PC-3 (cell line): ENCODE data around the gene TXNDC11. TPM values are rescaled to one million over a fixed set of nuclear protein-coding genes. Genes with fewer than 3 reads are reported as not detected.

Experiments
- ATAC-seq: fragments of 200-7000 bp; cut with Tn5 transposase; 2 replicates; pipeline ENCODE4 v1.9.1; 2020; ENCODE audit warnings: mild to moderate bottlenecking, moderate library complexity
- BruUV-seq: library from RNA; stranded (reverse); fragments of 400-500 nt; replicated peaks from 2 replicates; lab custom pipeline; 2021; lab: Mats Ljungman, UMichigan
- CTCF ChIA-PET: fragments of 300-600 bp; sonication (Branson Sonifier 250); formaldehyde crosslinking; loops from one replicate; lab custom pipeline; 2022; ENCODE audit warnings: antibody characterized with exemption; lab: Charles Lee
- POLR2A ChIA-PET: fragments of 300-600 bp; sonication (Branson Sonifier 250); formaldehyde crosslinking; loops from one replicate; lab custom pipeline; 2022; ENCODE audit warnings: antibody characterized with exemption; ENCODE audit not compliant: unreplicated experiment; lab: Charles Lee
- DNase-seq: peaks from one replicate; pipeline ENCODE4 v3.0.0-alpha.2; 2015
- H2AFZ ChIP-seq: fragments of 300-600 bp; sonication (generic); 2 replicates; pipeline ENCODE4 v1.6.0; 2016; ENCODE audit warnings: antibody characterized with exemption, low read length
- H3F3A ChIP-seq: fragments of 300-600 bp; sonication (generic); one replicate; pipeline ENCODE4 v1.6.0; 2017; ENCODE audit warnings: antibody characterized with exemption, low read length, control low read depth, mild to moderate bottlenecking; ENCODE audit not compliant: unreplicated experiment
- H3K27ac ChIP-seq: fragments of 300-600 bp; sonication (generic); 2 replicates; pipeline ENCODE4 v1.5.1; 2016; ENCODE audit warnings: mild to moderate bottlenecking, low read length
- H3K27me3 ChIP-seq: fragments of 300-600 bp; sonication (generic); 2 replicates; pipeline ENCODE4 v1.6.1; 2016; ENCODE audit warnings: low read length, mixed read lengths
- H3K36me3 ChIP-seq: fragments of 300-600 bp; sonication (generic); 2 replicates; pipeline ENCODE4 v1.6.1; 2016; ENCODE audit warnings: low read depth, mixed run types, low read length, mixed read lengths
- H3K4me1 ChIP-seq: fragments of 300-600 bp; sonication (generic); 2 replicates; pipeline ENCODE4 v1.5.1; 2016; ENCODE audit warnings: low read length; ENCODE audit not compliant: insufficient read depth
- H3K4me2 ChIP-seq: fragments of 300-600 bp; sonication (generic); 2 replicates; pipeline ENCODE4 v1.6.0; 2016; ENCODE audit warnings: low read length
- H3K4me3 ChIP-seq: fragments of 300-600 bp; sonication (generic); 2 replicates; pipeline ENCODE4 v1.5.1; 2016; ENCODE audit warnings: mild to moderate bottlenecking, low read length, mixed read lengths
- H3K79me2 ChIP-seq: fragments of 300-600 bp; sonication (generic); 2 replicates; pipeline ENCODE4 v1.6.1; 2017; ENCODE audit warnings: low read length, mixed read lengths
- H3K9ac ChIP-seq: fragments of 300-600 bp; sonication (generic); 2 replicates; pipeline ENCODE4 v1.6.0; 2016; ENCODE audit warnings: mild to moderate bottlenecking, low read length
- H3K9me2 ChIP-seq: fragments of 300-600 bp; sonication (generic); replicated peaks from 2 replicates; pipeline ENCODE4 v1.6.1; 2016; ENCODE audit warnings: mixed run types, low read length, mixed read lengths
- H3K9me3 ChIP-seq: fragments of 300-600 bp; sonication (generic); 2 replicates; pipeline ENCODE4 v1.6.1; 2016; ENCODE audit warnings: low read length, mixed read lengths
- H4K20me1 ChIP-seq: fragments of 300-600 bp; sonication (generic); 2 replicates; pipeline ENCODE4 v1.6.1; 2016; ENCODE audit warnings: low read length, mixed read lengths
- CTCF ChIP-seq: fragments of 300-600 bp; sonication (generic); conservative IDR thresholded peaks from 2 replicates; pipeline ENCODE4 v1.5.1; 2017; ENCODE audit warnings: antibody characterized with exemption, low read depth, mild to moderate bottlenecking, low read length
- EZH2 ChIP-seq: fragments of 300-600 bp; sonication (generic); IDR thresholded peaks from one replicate; pipeline ENCODE4 v1.6.1; 2017; ENCODE audit warnings: antibody characterized with exemption, mild to moderate bottlenecking, low read length; ENCODE audit not compliant: unreplicated experiment
- EZH2phosphoT487 ChIP-seq: fragments of 300-600 bp; sonication (generic); IDR thresholded peaks from 2 replicates; pipeline ENCODE4 v1.6.1; 2018; ENCODE audit warnings: mild to moderate bottlenecking, antibody characterized with exemption, low read length, borderline replicate concordance
- intact Hi-C: fragments of 100-400 bp; cut with micrococcal nuclease; formaldehyde crosslinking; loops from 2 replicates; pipeline ENCODE4 v1.9.0; 2023
- total RNA-seq: library from RNA; depleted of rRNA; stranded (reverse); fragments of >200 nt; gene quantifications from 2 replicates; pipeline ENCODE4 v1.2.3, GENCODE V29; 2014

The TXNDC11 gene
- total RNA-seq, 1 experiment from 2014 or later = 20.2 TPM

- no peaks in the 10 kb centered on the region for H3K9me2 ChIP-seq
- H3F3A ChIP-seq = no peaks in the 10 kb centered on the region
- no peaks in the 10 kb centered on the region for H3K27me3 ChIP-seq
- peaks cover 20% of the 10 kb centered on the region for H3K4me1 ChIP-seq
- POLR2A ChIA-PET = no interaction called here
- H3K9ac ChIP-seq = no peak overlapping the region
- no peak for ATAC-seq
- DNase-seq = no peak
- no peak overlapping the region for H3K27ac ChIP-seq
- H3K9me3 ChIP-seq = no peaks in the 10 kb centered on the region
- BruUV-seq = no TSS peak
- H4K20me1 ChIP-seq = peaks cover 16% of the 10 kb centered on the region; the same call in 1 of the 2 replicates
- no peak overlapping the region for H2AFZ ChIP-seq
- H3K36me3 ChIP-seq = peaks cover 15% of the 10 kb centered on the region; the same call in 1 of the 2 replicates
- CTCF ChIA-PET = no interaction called here
- no peak overlapping the region for H3K4me3 ChIP-seq
- H3K79me2 ChIP-seq = peaks cover 60% of the 10 kb centered on the region
- intact Hi-C loops = no loop called here
- TF ChIP-seq EZH2 (no peak), CTCF (no peak), EZH2phosphoT487 (no peak)
- no peak overlapping the region for H3K4me2 ChIP-seq
Measured at GRCh38 chr16:11738742-11739544, 3.7 kb downstream of the TXNDC11 start.

GRCh38 chr16:11737713-11738112 lies 4.9 kb downstream of the TXNDC11 start:
- no peaks in the 10 kb centered on the region for H3F3A ChIP-seq
- H3K4me3 ChIP-seq = no peak overlapping the region
- H3K9me2 ChIP-seq = no peaks in the 10 kb centered on the region
- POLR2A ChIA-PET = no interaction called here
- ATAC-seq (no peak), DNase-seq (no peak)
- intact Hi-C loops = no loop called here
- CTCF ChIA-PET = no interaction called here
- no TSS peak for BruUV-seq
- TF ChIP-seq CTCF (no peak), EZH2phosphoT487 (no peak)
- H3K9ac ChIP-seq = no peak overlapping the region
- no peaks in the 10 kb centered on the region for H3K9me3 ChIP-seq
- H3K27ac ChIP-seq = no peak overlapping the region
- H3K4me1 ChIP-seq = peaks cover 14% of the 10 kb centered on the region
- peaks cover 16% of the 10 kb centered on the region; the same call in 1 of the 2 replicates for H4K20me1 ChIP-seq
- H3K27me3 ChIP-seq = no peaks in the 10 kb centered on the region
- H3K79me2 ChIP-seq = peaks cover 53% of the 10 kb centered on the region
- peaks cover 15% of the 10 kb centered on the region; the same call in 1 of the 2 replicates for H3K36me3 ChIP-seq
- H3K4me2 ChIP-seq = no peak overlapping the region
- no peak overlapping the region for H2AFZ ChIP-seq

GRCh38 chr16:11736903-11737302 lies 5.8 kb downstream of the TXNDC11 start:
- DNase-seq (no peak), ATAC-seq (no peak)
- TF ChIP-seq EZH2phosphoT487 = no peak
- no peak for TF ChIP-seq EZH2
- no peak for TF ChIP-seq CTCF
- ChIA-PET CTCF (no interaction called here), POLR2A (no interaction called here)
- H3K27me3 ChIP-seq = no peaks in the 10 kb centered on the region
- H2AFZ ChIP-seq = no peak overlapping the region
- no peaks in the 10 kb centered on the region for H3K9me2 ChIP-seq
- H3K4me3 ChIP-seq = no peak overlapping the region
- peaks cover 48% of the 10 kb centered on the region for H3K79me2 ChIP-seq
- peaks cover 16% of the 10 kb centered on the region; the same call in 1 of the 2 replicates for H4K20me1 ChIP-seq
- H3K9ac ChIP-seq = no peak overlapping the region
- H3F3A ChIP-seq = no peaks in the 10 kb centered on the region
- H3K9me3 ChIP-seq = no peaks in the 10 kb centered on the region
- peaks cover 22% of the 10 kb centered on the region for H3K36me3 ChIP-seq
- no peak overlapping the region for H3K4me2 ChIP-seq
- H3K4me1 ChIP-seq = peaks cover 14% of the 10 kb centered on the region
- no peak overlapping the region for H3K27ac ChIP-seq
- intact Hi-C loops = no loop called here
- BruUV-seq = no TSS peak
